Activated CD4-positive, alpha-beta T cell treated with anti-CD3 and anti-CD28 coated beads, Interleukin-2, Interleukin-4, amounts not matched to agents 100 ng/mL and 50 ng/mL, durations not matched to agents 16 hours and 8 hours (primary cell): Measurements from ENCODE around the gene GRIN1.

Source experiments
- DNase-seq: peaks from one replicate; pipeline ENCODE4 v3.0.0-alpha.2; 2020; ENCODE audit warnings: low spot score

GRIN1 gene

DNA sequence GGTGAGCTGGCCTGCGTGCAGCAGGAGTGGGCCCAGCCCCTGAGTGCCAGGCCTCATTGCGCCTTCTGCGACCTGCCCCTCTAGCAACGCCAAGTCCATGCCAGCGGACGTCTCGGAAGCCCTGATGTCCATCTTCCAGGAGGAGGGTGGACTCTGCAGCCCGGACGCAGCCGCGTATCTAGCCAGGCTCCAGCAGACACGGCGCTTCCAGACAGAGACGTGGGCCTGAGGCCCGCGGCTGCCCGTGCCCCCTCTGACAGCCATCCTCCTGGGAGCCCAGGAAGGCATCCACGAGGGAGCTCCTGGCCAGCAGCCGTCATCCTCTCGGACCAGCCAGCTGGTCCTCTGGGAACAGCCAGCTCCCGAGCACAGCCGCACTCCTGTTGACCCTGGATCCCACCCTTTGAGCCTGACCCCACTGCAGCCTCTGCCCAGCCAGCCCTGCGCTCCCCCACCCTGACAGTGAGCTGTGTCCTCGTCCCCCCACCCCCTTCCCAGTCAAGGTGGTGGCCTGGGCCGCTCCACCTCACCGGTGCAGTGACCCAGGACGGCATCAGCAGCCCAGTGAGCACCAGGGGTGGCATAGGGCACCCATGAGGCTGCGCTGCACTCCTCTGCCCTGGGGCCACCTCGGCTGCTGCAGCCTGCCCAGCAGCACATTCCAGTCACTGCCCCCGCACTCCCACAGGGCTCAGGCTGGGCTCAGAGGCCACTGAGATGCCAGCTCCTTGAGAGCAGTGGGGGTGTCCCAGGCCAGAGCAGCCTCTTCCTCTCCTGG, 77.4 kb downstream of the GRIN1 start:
- DNase-seq, result no peak

DNA sequence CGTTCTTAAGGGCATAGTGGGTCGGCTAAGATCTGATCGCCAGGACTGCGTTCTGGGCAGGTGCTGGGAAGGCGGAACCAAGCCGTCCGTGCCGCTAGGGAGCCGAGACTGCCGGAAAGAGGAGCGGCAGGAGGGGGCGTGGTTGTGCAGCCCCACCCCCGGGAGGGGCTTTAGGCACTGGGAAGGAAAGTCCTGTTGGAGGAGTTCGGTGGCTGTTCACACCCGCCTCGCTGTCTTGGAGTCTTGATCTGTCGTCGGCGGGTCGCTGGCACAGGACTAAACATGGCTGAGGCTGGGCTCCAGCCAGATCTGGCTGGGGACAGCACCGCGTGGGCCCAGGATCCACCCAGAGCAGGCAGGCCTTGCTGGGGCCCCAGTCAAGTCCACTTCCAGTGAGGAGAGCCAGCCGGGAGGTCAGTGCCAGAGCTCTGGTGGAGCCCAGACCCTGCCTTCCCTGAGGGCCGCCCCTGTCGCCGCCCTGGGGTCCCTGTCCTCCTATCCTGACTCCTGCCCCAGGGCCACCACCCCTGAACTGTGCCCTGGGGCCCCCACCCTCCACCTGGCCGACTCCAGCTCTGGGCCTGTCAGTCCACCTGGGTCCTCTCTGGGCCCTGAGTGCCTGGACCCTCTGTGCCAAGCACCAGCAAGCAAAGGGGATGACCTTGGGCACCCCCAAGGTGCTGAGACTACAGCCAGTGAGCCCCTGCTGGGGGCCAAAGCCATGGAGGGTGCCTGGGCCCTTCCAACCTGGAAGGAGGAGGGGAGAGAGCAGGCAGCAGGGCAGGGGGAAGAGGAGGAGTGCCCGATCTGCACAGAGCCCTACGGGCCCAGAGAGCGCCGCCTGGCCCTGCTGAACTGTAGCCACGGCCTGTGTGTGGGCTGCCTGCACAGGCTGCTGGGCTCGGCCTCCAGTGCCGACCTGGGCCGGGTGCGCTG, 78.6 kb downstream of the GRIN1 start:
- DNase-seq, result no peak

DNA sequence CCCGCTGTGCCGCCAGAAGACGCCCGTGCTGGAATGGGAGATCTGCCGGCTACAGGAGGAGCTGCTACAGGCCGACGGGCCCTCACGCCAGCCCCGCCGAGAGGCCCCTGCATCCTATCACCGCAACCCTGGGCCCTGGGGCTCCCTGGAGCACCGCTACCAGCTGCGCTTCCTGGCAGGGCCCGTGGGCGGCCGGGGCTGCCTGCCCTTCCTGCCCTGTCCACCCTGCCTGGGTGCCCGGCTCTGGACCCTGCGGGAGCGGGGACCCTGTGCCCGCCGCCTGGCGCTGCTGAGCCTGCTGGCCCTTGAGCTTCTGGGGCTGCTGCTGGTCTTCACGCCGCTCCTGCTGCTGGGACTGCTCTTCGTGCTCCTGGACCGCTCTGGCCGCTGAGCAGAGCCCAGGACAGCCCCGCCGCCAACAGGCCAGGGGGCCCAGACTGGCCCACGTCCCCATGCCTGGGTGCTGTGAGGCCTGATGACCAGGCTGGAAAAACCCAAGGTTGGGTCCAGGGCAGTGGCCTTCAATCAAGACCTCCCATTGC, 79.3 kb downstream of the GRIN1 start:
- DNase-seq, result no peak
